HepG2 (cell line): ENCODE data around the gene MLXIPL. TPM values are rescaled to one million over a fixed set of nuclear protein-coding genes. Genes with fewer than 3 reads are reported as not detected.

ENCODE experiments used
- EZH2 ChIP-seq: conservative IDR thresholded peaks from 2 replicates; pipeline ENCODE4 v1.6.1; 2012; ENCODE audit warnings: mild to moderate bottlenecking, low read depth, low read length, moderate library complexity
- HDAC2 ChIP-seq: sonication (generic); formaldehyde crosslinking; IDR thresholded peaks from 2 replicates; pipeline ENCODE4 v1.4.0; 2020; ENCODE audit warnings: missing genetic modification reagents
- ZC3H13 ChIP-seq: sonication (generic); formaldehyde crosslinking; IDR thresholded peaks from 2 replicates; pipeline ENCODE4 v1.8.1; 2023; ENCODE audit warnings: mild to moderate bottlenecking, missing genetic modification reagents, moderate library complexity
- ZFX ChIP-seq: sonication (generic); formaldehyde crosslinking; IDR thresholded peaks from 2 replicates; pipeline ENCODE4 v1.4.0; 2020; ENCODE audit warnings: mild to moderate bottlenecking, low read depth, missing genetic modification reagents, moderate library complexity
- ZNF761 ChIP-seq: sonication (generic); formaldehyde crosslinking; conservative IDR thresholded peaks from 2 replicates; pipeline ENCODE4 v1.4.0; 2020; ENCODE audit warnings: mild to moderate bottlenecking, missing genetic modification reagents
- ZNF790 ChIP-seq: sonication (generic); formaldehyde crosslinking; IDR thresholded peaks from 2 replicates; pipeline ENCODE4 v1.8.0; 2022; ENCODE audit warnings: missing genetic modification reagents, mild to moderate bottlenecking, borderline replicate concordance
- polyA plus RNA-seq, 8 experiments: library from polyadenylated mRNA; depleted of rRNA in 3 of 8; stranded (reverse) in 7 of 8; unstranded in 1 of 8; fragments of >200 nt; fragmentation: Illumina TruSeq in 4 of 8; extraction: Trizol in 4 of 8; gene quantifications; 2 replicates each; pipeline versions ENCODE4 v1.2.1 to v1.2.3, GENCODE V29; 2011 to 2016; ENCODE audit warnings: low read depth in 4 of 8, missing spikeins in 1 of 8, mixed read lengths in 1 of 8; ENCODE audit not compliant: insufficient read depth in 1 of 8
- total RNA-seq, 5 experiments: library from RNA; depleted of rRNA; stranded (reverse); fragments of >200 nt; fragmentation: Illumina TruSeq; extraction: Trizol; gene quantifications; 2 replicates each; pipeline ENCODE4 v1.2.3, GENCODE V29; 2016; ENCODE audit warnings: low read depth in 1 of 5
- TF ChIP-seq, protein P1 (sequence below): sonication (generic); formaldehyde crosslinking; IDR thresholded peaks from 2 replicates; pipeline ENCODE4 v1.4.0; 2020; ENCODE audit warnings: mild to moderate bottlenecking, missing genetic modification reagents
- TF ChIP-seq, protein P2 (sequence below): sonication (generic); formaldehyde crosslinking; IDR thresholded peaks from 2 replicates; pipeline ENCODE4 v1.9.0; 2021; ENCODE audit warnings: missing genetic modification reagents, mild to moderate bottlenecking, borderline replicate concordance
- TF ChIP-seq, protein P3 (sequence below), 2 experiments: fragments of 450-650 bp in 1 of 2; sonication (generic) in 1 of 2; formaldehyde crosslinking in 1 of 2; IDR thresholded peaks; 2 replicates each; pipeline versions ENCODE4 v1.6.1 to v1.8.0; 2016 to 2022; ENCODE audit warnings: antibody characterized with exemption in 1 of 2, mild to moderate bottlenecking in 1 of 2, missing genetic modification reagents in 1 of 2

Gene MLXIPL
- total and polyA plus RNA-seq, 2 of the 13 experiments (the other 11 are each of a cell fraction or from before 2014, with no cell fraction given) = 51.6 to 60.1 TPM

DNA sequence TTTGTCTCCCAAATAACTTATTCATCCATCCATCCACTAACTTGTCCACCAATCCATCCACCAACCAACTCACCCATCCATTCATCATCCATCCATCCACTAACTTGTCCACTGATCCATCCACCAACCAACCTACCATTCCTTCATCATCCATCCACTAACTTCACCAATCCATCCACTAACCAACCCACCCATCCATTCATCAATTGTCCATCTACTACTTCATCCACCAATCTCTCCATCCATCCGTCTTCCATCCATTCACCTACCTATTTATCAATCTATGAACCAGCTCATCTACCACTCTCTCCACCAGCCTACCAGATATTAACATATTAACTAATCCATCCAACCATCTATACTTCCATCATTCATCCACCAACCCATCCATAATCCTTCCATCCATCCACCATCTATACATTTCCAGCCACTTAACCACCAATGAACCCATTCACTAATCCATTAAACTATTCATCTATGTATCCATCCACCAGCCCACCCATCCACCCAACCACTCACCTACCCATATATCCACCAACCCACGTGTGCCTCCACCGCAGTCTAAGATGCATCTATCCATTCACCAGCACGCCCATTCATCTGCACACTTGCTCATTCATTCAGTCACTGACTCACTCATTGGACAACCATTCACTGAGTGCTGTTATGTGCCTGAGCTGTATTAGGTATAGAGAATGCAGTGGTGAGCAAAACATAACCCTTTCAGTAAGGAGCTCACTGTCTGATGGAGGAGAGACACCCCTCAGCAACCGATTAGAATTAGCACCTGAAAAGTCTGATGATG lies 26.1 kb downstream of the MLXIPL start (continued):
- TF ChIP-seq, protein P1, sequence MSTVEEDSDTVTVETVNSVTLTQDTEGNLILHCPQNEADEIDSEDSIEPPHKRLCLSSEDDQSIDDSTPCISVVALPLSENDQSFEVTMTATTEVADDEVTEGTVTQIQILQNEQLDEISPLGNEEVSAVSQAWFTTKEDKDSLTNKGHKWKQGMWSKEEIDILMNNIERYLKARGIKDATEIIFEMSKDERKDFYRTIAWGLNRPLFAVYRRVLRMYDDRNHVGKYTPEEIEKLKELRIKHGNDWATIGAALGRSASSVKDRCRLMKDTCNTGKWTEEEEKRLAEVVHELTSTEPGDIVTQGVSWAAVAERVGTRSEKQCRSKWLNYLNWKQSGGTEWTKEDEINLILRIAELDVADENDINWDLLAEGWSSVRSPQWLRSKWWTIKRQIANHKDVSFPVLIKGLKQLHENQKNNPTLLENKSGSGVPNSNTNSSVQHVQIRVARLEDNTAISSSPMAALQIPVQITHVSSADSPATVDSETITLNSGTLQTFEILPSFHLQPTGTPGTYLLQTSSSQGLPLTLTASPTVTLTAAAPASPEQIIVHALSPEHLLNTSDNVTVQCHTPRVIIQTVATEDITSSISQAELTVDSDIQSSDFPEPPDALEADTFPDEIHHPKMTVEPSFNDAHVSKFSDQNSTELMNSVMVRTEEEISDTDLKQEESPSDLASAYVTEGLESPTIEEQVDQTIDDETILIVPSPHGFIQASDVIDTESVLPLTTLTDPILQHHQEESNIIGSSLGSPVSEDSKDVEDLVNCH = no peak
- TF ChIP-seq ZNF790 (CRISPR knock-in tag) = no peak
- TF ChIP-seq EZH2 = no peak
- no peak for TF ChIP-seq ZC3H13 (CRISPR knock-in tag)
- TF ChIP-seq, protein P2, sequence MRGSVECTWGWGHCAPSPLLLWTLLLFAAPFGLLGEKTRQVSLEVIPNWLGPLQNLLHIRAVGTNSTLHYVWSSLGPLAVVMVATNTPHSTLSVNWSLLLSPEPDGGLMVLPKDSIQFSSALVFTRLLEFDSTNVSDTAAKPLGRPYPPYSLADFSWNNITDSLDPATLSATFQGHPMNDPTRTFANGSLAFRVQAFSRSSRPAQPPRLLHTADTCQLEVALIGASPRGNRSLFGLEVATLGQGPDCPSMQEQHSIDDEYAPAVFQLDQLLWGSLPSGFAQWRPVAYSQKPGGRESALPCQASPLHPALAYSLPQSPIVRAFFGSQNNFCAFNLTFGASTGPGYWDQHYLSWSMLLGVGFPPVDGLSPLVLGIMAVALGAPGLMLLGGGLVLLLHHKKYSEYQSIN (CRISPR knock-in tag) = no peak
- TF ChIP-seq, protein P3, sequence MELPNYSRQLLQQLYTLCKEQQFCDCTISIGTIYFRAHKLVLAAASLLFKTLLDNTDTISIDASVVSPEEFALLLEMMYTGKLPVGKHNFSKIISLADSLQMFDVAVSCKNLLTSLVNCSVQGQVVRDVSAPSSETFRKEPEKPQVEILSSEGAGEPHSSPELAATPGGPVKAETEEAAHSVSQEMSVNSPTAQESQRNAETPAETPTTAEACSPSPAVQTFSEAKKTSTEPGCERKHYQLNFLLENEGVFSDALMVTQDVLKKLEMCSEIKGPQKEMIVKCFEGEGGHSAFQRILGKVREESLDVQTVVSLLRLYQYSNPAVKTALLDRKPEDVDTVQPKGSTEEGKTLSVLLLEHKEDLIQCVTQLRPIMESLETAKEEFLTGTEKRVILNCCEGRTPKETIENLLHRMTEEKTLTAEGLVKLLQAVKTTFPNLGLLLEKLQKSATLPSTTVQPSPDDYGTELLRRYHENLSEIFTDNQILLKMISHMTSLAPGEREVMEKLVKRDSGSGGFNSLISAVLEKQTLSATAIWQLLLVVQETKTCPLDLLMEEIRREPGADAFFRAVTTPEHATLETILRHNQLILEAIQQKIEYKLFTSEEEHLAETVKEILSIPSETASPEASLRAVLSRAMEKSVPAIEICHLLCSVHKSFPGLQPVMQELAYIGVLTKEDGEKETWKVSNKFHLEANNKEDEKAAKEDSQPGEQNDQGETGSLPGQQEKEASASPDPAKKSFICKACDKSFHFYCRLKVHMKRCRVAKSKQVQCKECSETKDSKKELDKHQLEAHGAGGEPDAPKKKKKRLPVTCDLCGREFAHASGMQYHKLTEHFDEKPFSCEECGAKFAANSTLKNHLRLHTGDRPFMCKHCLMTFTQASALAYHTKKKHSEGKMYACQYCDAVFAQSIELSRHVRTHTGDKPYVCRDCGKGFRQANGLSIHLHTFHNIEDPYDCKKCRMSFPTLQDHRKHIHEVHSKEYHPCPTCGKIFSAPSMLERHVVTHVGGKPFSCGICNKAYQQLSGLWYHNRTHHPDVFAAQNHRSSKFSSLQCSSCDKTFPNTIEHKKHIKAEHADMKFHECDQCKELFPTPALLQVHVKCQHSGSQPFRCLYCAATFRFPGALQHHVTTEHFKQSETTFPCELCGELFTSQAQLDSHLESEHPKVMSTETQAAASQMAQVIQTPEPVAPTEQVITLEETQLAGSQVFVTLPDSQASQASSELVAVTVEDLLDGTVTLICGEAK (IDR thresholded peaks at IDR 0.05) = no peak
- TF ChIP-seq, protein P3 (CRISPR knock-in tag; IDR thresholded peaks at IDR 0.05) = no peak
- no peak for TF ChIP-seq ZFX (CRISPR knock-in tag)
- TF ChIP-seq HDAC2 (CRISPR knock-in tag) = no peak
- no peak for TF ChIP-seq ZNF761 (CRISPR knock-in tag)
